Mesendoderm (in vitro differentiated cells): ENCODE results near the gene ZFHX3.

Experiments
- DNase-seq: peaks from one replicate; pipeline ENCODE4 v3.0.0; 2013
- H2AK5ac ChIP-seq: 2 replicates; pipeline ENCODE4 v1.6.1; 2013; ENCODE audit warnings: low read length, inconsistent platforms
- H2BK120ac ChIP-seq: 2 replicates; pipeline ENCODE4 v1.6.1; 2013; ENCODE audit warnings: low read depth, mild to moderate bottlenecking, low read length, moderate library complexity, mixed read lengths
- H2BK15ac ChIP-seq: replicated peaks from 2 replicates; pipeline ENCODE4 v1.6.1; 2013; ENCODE audit warnings: low read depth, mild to moderate bottlenecking, moderate library complexity
- H2BK5ac ChIP-seq: 2 replicates; pipeline ENCODE4 v1.6.1; 2013; ENCODE audit warnings: low read length, inconsistent platforms
- H3K18ac ChIP-seq: 2 replicates; pipeline ENCODE4 v1.6.1; 2013; ENCODE audit warnings: mild to moderate bottlenecking, low read length, mixed read lengths
- H3K23ac ChIP-seq: one replicate; pipeline ENCODE4 v1.6.1; 2013; ENCODE audit warnings: low read length
- H3K27ac ChIP-seq: 2 replicates; pipeline ENCODE4 v1.5.1; 2013; ENCODE audit warnings: low read depth, mild to moderate bottlenecking, inconsistent platforms, low read length, moderate library complexity
- H3K27me3 ChIP-seq: 2 replicates; pipeline ENCODE4 v1.6.1; 2013; ENCODE audit warnings: low read length, control low read depth, mild to moderate bottlenecking, inconsistent platforms; ENCODE audit not compliant: insufficient read depth, poor library complexity
- H3K36me3 ChIP-seq: 2 replicates; pipeline ENCODE4 v1.6.1; 2013; ENCODE audit warnings: low read length, inconsistent platforms; ENCODE audit not compliant: control insufficient read depth, insufficient read depth
- H3K4ac ChIP-seq: one replicate; pipeline ENCODE4 v1.6.1; 2013; ENCODE audit warnings: low read depth, mild to moderate bottlenecking, low read length, moderate library complexity
- H3K4me1 ChIP-seq: 2 replicates; pipeline ENCODE4 v1.6.1; 2013; ENCODE audit warnings: low read depth, low read length, inconsistent platforms; ENCODE audit not compliant: control insufficient read depth
- H3K4me2 ChIP-seq: 2 replicates; pipeline ENCODE4 v1.6.1; 2013; ENCODE audit warnings: low read length
- H3K4me3 ChIP-seq: 2 replicates; pipeline ENCODE4 v1.5.1; 2013; ENCODE audit warnings: mild to moderate bottlenecking, low read length
- H3K56ac ChIP-seq: one replicate; pipeline ENCODE4 v1.6.1; 2013; ENCODE audit warnings: low read length
- H3K79me1 ChIP-seq: 2 replicates; pipeline ENCODE4 v1.6.1; 2013; ENCODE audit warnings: low read length, inconsistent platforms
- H3K79me2 ChIP-seq: 2 replicates; pipeline ENCODE4 v1.6.1; 2013; ENCODE audit warnings: mild to moderate bottlenecking, low read length; ENCODE audit not compliant: control insufficient read depth, insufficient read depth
- H3K9ac ChIP-seq: 2 replicates; pipeline ENCODE4 v1.6.1; 2013; ENCODE audit warnings: low read length, inconsistent platforms
- H4K5ac ChIP-seq: one replicate; pipeline ENCODE4 v1.6.1; 2013; ENCODE audit warnings: low read length
- H4K8ac ChIP-seq: one replicate; pipeline ENCODE4 v1.6.1; 2013; ENCODE audit warnings: low read depth, mild to moderate bottlenecking, control low read depth, low read length, moderate library complexity
- WGBS: extraction: QIAGEN DNeasy Blood & Tissue Kit; methylation state at CpG from one replicate; pipeline ENCODE4 v1.1.7; 2013; ENCODE audit warnings: low lambda C conversion rate, missing lambda C conversion rate; ENCODE audit not compliant: insufficient coverage; ENCODE audit errors: extremely low coverage; 5-methylcytosine and 5-hydroxymethylcytosine counted together

Gene ZFHX3

GRCh38 chr16:72971370-72971769, 76.6 kb downstream of the ZFHX3 start:
- H2BK120ac ChIP-seq = no peak overlapping the region
- H3K4me2 ChIP-seq = no peak overlapping the region
- H3K56ac ChIP-seq = no peak overlapping the region
- no CpG with 5 or more reads among the region's 5 CpGs for WGBS
- no peaks in the 10 kb centered on the region for H3K27me3 ChIP-seq
- DNase-seq = no peak
- H3K9ac ChIP-seq = no peak overlapping the region
- H3K18ac ChIP-seq = no peak overlapping the region
- no peaks in the 10 kb centered on the region for H3K4me1 ChIP-seq
- no peak overlapping the region for H2AK5ac ChIP-seq
- no peak overlapping the region for H2BK5ac ChIP-seq
- H4K8ac ChIP-seq = no peak overlapping the region
- no peak overlapping the region for H4K5ac ChIP-seq
- no peak overlapping the region for H3K4ac ChIP-seq
- H3K36me3 ChIP-seq = no peaks in the 10 kb centered on the region
- H3K4me3 ChIP-seq = no peak overlapping the region
- no peak overlapping the region for H3K23ac ChIP-seq
- H3K79me1 ChIP-seq = no peaks in the 10 kb centered on the region
- H3K27ac ChIP-seq = no peak overlapping the region
- H2BK15ac ChIP-seq = no peak overlapping the region
- H3K79me2 ChIP-seq = no peaks in the 10 kb centered on the region

DNA sequence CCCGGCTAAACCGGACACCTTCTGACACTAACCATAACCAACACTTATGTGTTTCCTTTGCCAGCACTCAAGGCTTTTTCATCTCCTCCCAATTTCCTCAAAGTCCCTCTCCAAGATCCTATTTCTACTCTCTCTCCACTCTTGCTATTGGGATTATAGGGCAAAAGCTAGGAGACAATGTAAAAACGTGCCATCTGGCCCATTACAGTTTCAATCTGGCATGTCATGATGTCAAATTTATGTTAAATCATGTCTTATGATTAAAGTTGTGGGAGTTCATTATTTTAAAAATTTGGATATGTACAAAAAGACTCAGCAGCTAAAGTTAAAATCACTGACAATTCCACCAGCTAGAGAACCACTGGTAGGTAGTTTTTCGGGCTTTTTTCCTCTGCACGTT, 77.3 kb downstream of the ZFHX3 start:
- H3K9ac ChIP-seq = no peak overlapping the region
- no peaks in the 10 kb centered on the region for H3K36me3 ChIP-seq
- no peaks in the 10 kb centered on the region for H3K79me1 ChIP-seq
- H3K79me2 ChIP-seq = no peaks in the 10 kb centered on the region
- H4K8ac ChIP-seq = no peak overlapping the region
- H4K5ac ChIP-seq = no peak overlapping the region
- no peak overlapping the region for H2BK5ac ChIP-seq
- H2AK5ac ChIP-seq = no peak overlapping the region
- no peak for DNase-seq
- no peak overlapping the region for H3K56ac ChIP-seq
- no peaks in the 10 kb centered on the region for H3K4me1 ChIP-seq
- no peak overlapping the region for H2BK15ac ChIP-seq
- H3K27ac ChIP-seq = no peak overlapping the region
- H2BK120ac ChIP-seq = no peak overlapping the region
- H3K4me3 ChIP-seq = no peak overlapping the region
- no peak overlapping the region for H3K4me2 ChIP-seq
- no peak overlapping the region for H3K18ac ChIP-seq
- no peak overlapping the region for H3K23ac ChIP-seq
- no peak overlapping the region for H3K4ac ChIP-seq
- H3K27me3 ChIP-seq = no peaks in the 10 kb centered on the region
- WGBS = no CpG with 5 or more reads among the region's 5 CpGs

- H2AK5ac ChIP-seq = no peak overlapping the region
- WGBS = no CpG with 5 or more reads among the region's 9 CpGs
These were observed 78.1 kb downstream of the ZFHX3 start for GRCh38 chr16:72969812-72970211.

GRCh38 chr16:72969146-72969545, 78.8 kb downstream of the ZFHX3 start:
- Histone ChIP-seq H4K8ac (no peak overlapping the region), H2BK120ac (no peak overlapping the region), H3K56ac (no peak overlapping the region), H3K79me2 (no peaks in the 10 kb centered on the region), H3K18ac (no peak overlapping the region), H4K5ac (no peak overlapping the region), H3K9ac (no peak overlapping the region), H3K4me3 (no peak overlapping the region), H2BK5ac (no peak overlapping the region), H2BK15ac (no peak overlapping the region), H3K27me3 (no peaks in the 10 kb centered on the region), H3K4ac (no peak overlapping the region), H3K4me1 (no peaks in the 10 kb centered on the region), H3K36me3 (no peaks in the 10 kb centered on the region), H3K27ac (no peak overlapping the region), H3K79me1 (no peaks in the 10 kb centered on the region), H2AK5ac (no peak overlapping the region), H3K4me2 (no peak overlapping the region), H3K23ac (no peak overlapping the region)
- DNase-seq = no peak
- WGBS = no CpG with 5 or more reads among the region's 7 CpGs

More at GRCh38 chr16:72969812-72970211, 78.1 kb downstream of the ZFHX3 start:
- Histone ChIP-seq H4K8ac (no peak overlapping the region), H4K5ac (no peak overlapping the region), H3K36me3 (no peaks in the 10 kb centered on the region), H2BK15ac (no peak overlapping the region), H3K4me1 (no peaks in the 10 kb centered on the region), H2BK120ac (no peak overlapping the region), H3K4me2 (no peak overlapping the region), H3K9ac (no peak overlapping the region), H3K18ac (no peak overlapping the region), H3K79me2 (no peaks in the 10 kb centered on the region), H3K4ac (no peak overlapping the region), H3K27ac (no peak overlapping the region), H2BK5ac (no peak overlapping the region), H3K4me3 (no peak overlapping the region), H3K56ac (no peak overlapping the region), H3K79me1 (no peaks in the 10 kb centered on the region), H3K27me3 (no peaks in the 10 kb centered on the region), H3K23ac (no peak overlapping the region)
- DNase-seq = no peak

DNA sequence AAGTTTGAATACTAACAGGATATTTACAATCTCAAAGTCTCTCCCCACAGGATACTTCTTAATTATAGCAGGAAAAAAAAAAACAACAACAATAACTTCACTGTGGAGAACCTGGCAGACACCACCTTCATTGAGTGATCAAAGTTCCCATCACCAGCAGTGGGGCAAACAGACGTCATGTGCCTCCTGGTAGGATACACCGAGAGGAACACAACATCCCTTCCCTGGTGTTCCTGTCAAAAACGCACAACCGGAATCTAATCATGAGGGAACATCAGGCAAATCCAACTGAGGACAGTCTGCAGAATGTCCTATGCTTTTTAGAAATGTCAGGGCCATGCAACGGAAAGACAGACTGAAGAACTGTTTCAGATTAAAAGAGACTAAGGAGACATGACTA, 80.0 kb downstream of the ZFHX3 start:
- H2AK5ac ChIP-seq = no peak overlapping the region
- H2BK15ac ChIP-seq = no peak overlapping the region
- H3K79me1 ChIP-seq = no peaks in the 10 kb centered on the region
- no peaks in the 10 kb centered on the region for H3K4me1 ChIP-seq
- no peaks in the 10 kb centered on the region for H3K36me3 ChIP-seq
- no peaks in the 10 kb centered on the region for H3K27me3 ChIP-seq
- H4K8ac ChIP-seq = no peak overlapping the region
- DNase-seq = no peak
- no peaks in the 10 kb centered on the region for H3K79me2 ChIP-seq
- H2BK120ac ChIP-seq = no peak overlapping the region
- no peak overlapping the region for H3K4me3 ChIP-seq
- no peak overlapping the region for H3K9ac ChIP-seq
- H4K5ac ChIP-seq = no peak overlapping the region
- H3K4ac ChIP-seq = no peak overlapping the region
- no peak overlapping the region for H3K4me2 ChIP-seq
- WGBS = no CpG with 5 or more reads among the region's 5 CpGs
- H3K27ac ChIP-seq = no peak overlapping the region
- H3K23ac ChIP-seq = no peak overlapping the region
- H2BK5ac ChIP-seq = no peak overlapping the region
- H3K18ac ChIP-seq = no peak overlapping the region
- no peak overlapping the region for H3K56ac ChIP-seq

GRCh38 chr16:72963533-72964315, 84.2 kb downstream of the ZFHX3 start:
- H3K4me3 ChIP-seq = no peak overlapping the region
- H2AK5ac ChIP-seq = no peak overlapping the region
- no peak overlapping the region for H2BK120ac ChIP-seq
- H3K4ac ChIP-seq = no peak overlapping the region
- H3K27me3 ChIP-seq = no peaks in the 10 kb centered on the region
- H3K23ac ChIP-seq = no peak overlapping the region
- H3K27ac ChIP-seq = no peak overlapping the region
- H3K36me3 ChIP-seq = no peaks in the 10 kb centered on the region
- H3K79me2 ChIP-seq = no peaks in the 10 kb centered on the region
- H2BK15ac ChIP-seq = no peak overlapping the region
- H3K4me1 ChIP-seq = no peaks in the 10 kb centered on the region
- no peak overlapping the region for H4K8ac ChIP-seq
- no peak overlapping the region for H3K56ac ChIP-seq
- no peak overlapping the region for H2BK5ac ChIP-seq
- H4K5ac ChIP-seq = no peak overlapping the region
- H3K9ac ChIP-seq = no peak overlapping the region
- no peaks in the 10 kb centered on the region for H3K79me1 ChIP-seq
- no CpG with 5 or more reads among the region's 10 CpGs for WGBS
- no peak for DNase-seq
- no peak overlapping the region for H3K4me2 ChIP-seq
- no peak overlapping the region for H3K18ac ChIP-seq
